IMR-90 (cell line): ENCODE measurements around the gene PDLIM4. TPM values are rescaled to one million over a fixed set of nuclear protein-coding genes. Genes with fewer than 3 reads are reported as not detected.

ENCODE experiments used
- ATAC-seq: fragments of 200-7000 bp; cut with Tn5 transposase; 2 replicates; pipeline ENCODE4 v1.9.1; 2020; ENCODE audit warnings: low read depth, mild to moderate bottlenecking, moderate library complexity
- BruUV-seq: library from RNA; stranded (reverse); fragments of 400-500 nt; replicated peaks from 2 replicates; lab custom pipeline; 2021; lab: Mats Ljungman, UMichigan
- CTCF ChIA-PET: fragments of 300-600 bp; formaldehyde crosslinking; extraction: SDS; loops from one replicate; lab custom pipeline; 2021; ENCODE audit warnings: antibody characterized with exemption; lab: Yijun Ruan, JAX
- POLR2A ChIA-PET: fragments of 300-600 bp; sonication (Branson Sonifier 250); formaldehyde crosslinking; loops from one replicate; lab custom pipeline; 2022; ENCODE audit warnings: antibody characterized with exemption; ENCODE audit not compliant: unreplicated experiment; lab: Charles Lee
- DNase-seq: peaks from one replicate; pipeline ENCODE4 v3.0.0; 2013
- H2AFZ ChIP-seq: replicated peaks from 2 replicates; pipeline ENCODE3; 2013; ENCODE audit warnings: low read length, mild to moderate bottlenecking; ENCODE audit not compliant: poor library complexity
- H2AK5ac ChIP-seq: 2 replicates; pipeline ENCODE4 v1.6.1; 2013; ENCODE audit warnings: low read depth, low read length, inconsistent platforms
- H2AK9ac ChIP-seq: replicated peaks from 2 replicates; pipeline ENCODE3; 2013; ENCODE audit warnings: mild to moderate bottlenecking, low read depth, low read length, moderate library complexity; ENCODE audit not compliant: poor library complexity
- H2BK120ac ChIP-seq: 2 replicates; pipeline ENCODE4 v1.6.1; 2013; ENCODE audit warnings: low read depth, low read length, inconsistent platforms
- H2BK15ac ChIP-seq: 3 replicates; pipeline ENCODE4 v1.6.1; 2013; ENCODE audit warnings: low read depth, low read length, inconsistent platforms
- H2BK20ac ChIP-seq: 2 replicates; pipeline ENCODE4 v1.6.1; 2013; ENCODE audit warnings: low read depth, mild to moderate bottlenecking, inconsistent platforms, low read length, moderate library complexity
- H2BK5ac ChIP-seq: 2 replicates; pipeline ENCODE4 v1.6.1; 2013; ENCODE audit warnings: mild to moderate bottlenecking, low read depth, low read length, inconsistent platforms; ENCODE audit not compliant: poor library complexity, severe bottlenecking
- H3K14ac ChIP-seq: replicated peaks from 2 replicates; pipeline ENCODE4 v1.6.1; 2013; ENCODE audit warnings: low read depth, low read length, inconsistent platforms
- H3K18ac ChIP-seq: 2 replicates; pipeline ENCODE4 v1.6.1; 2013; ENCODE audit warnings: low read depth, low read length, control low read depth
- H3K23ac ChIP-seq: 2 replicates; pipeline ENCODE4 v1.6.1; 2013; ENCODE audit warnings: low read depth, low read length, inconsistent platforms
- H3K27ac ChIP-seq: 2 replicates; pipeline ENCODE4 v1.5.1; 2013; ENCODE audit warnings: mild to moderate bottlenecking, control low read depth, low read length; ENCODE audit not compliant: insufficient read depth
- H3K27me3 ChIP-seq: 2 replicates; pipeline ENCODE4 v1.6.1; 2013; ENCODE audit warnings: low read length; ENCODE audit not compliant: control insufficient read depth, insufficient read depth
- H3K36me3 ChIP-seq: 2 replicates; pipeline ENCODE4 v1.6.1; 2013; ENCODE audit warnings: low read length, mixed read lengths; ENCODE audit not compliant: control insufficient read depth, insufficient read depth
- H3K4ac ChIP-seq: 2 replicates; pipeline ENCODE4 v1.6.1; 2013; ENCODE audit warnings: low read depth, low read length, inconsistent platforms
- H3K4me1 ChIP-seq: 2 replicates; pipeline ENCODE4 v1.6.1; 2013; ENCODE audit warnings: low read length, mixed read lengths; ENCODE audit not compliant: control insufficient read depth, insufficient read depth
- H3K4me2 ChIP-seq: 2 replicates; pipeline ENCODE4 v1.6.1; 2013; ENCODE audit warnings: low read depth, mild to moderate bottlenecking, control low read depth, low read length, moderate library complexity
- H3K4me3 ChIP-seq: 2 replicates; pipeline ENCODE4 v1.5.1; 2013; ENCODE audit warnings: low read depth, mild to moderate bottlenecking, control low read depth, low read length, moderate library complexity; ENCODE audit not compliant: insufficient read depth
- H3K56ac ChIP-seq: 2 replicates; pipeline ENCODE4 v1.6.1; 2013; ENCODE audit warnings: low read length, inconsistent platforms; ENCODE audit not compliant: insufficient read depth; ENCODE audit errors: extremely low read depth
- H3K79me1 ChIP-seq, 2 experiments: 2 replicates each; pipeline ENCODE4 v1.6.1; 2013; ENCODE audit warnings: low read length in 2 of 2, inconsistent platforms in 1 of 2, low read depth in 1 of 2
- H3K9ac ChIP-seq: 2 replicates; pipeline ENCODE4 v1.6.1; 2013; ENCODE audit warnings: low read depth, low read length, control low read depth
- H3K9me1 ChIP-seq: 2 replicates; pipeline ENCODE4 v1.6.1; 2013; ENCODE audit warnings: low read length, inconsistent platforms; ENCODE audit not compliant: insufficient read depth
- H3K9me3 ChIP-seq: 2 replicates; pipeline ENCODE4 v1.6.1; 2013; ENCODE audit warnings: low read length; ENCODE audit not compliant: control insufficient read depth, insufficient read depth
- H4K20me1 ChIP-seq: 2 replicates; pipeline ENCODE4 v1.6.1; 2013; ENCODE audit warnings: low read length, inconsistent platforms; ENCODE audit not compliant: insufficient read depth
- H4K5ac ChIP-seq: 2 replicates; pipeline ENCODE4 v1.6.1; 2013; ENCODE audit warnings: mild to moderate bottlenecking, low read depth, low read length, control low read depth
- H4K8ac ChIP-seq, 2 experiments: 2 replicates each; pipeline ENCODE4 v1.6.1; 2013; ENCODE audit warnings: low read depth in 2 of 2, low read length in 2 of 2, control low read depth in 1 of 2, inconsistent platforms in 1 of 2
- H4K91ac ChIP-seq: 2 replicates; pipeline ENCODE4 v1.6.1; 2013; ENCODE audit warnings: low read depth, low read length, inconsistent platforms; ENCODE audit not compliant: insufficient read depth
- POLR2A ChIP-seq: IDR thresholded peaks from 2 replicates; pipeline ENCODE4 v1.6.1; 2012; ENCODE audit warnings: mild to moderate bottlenecking, low read depth, low read length
- RAD21 ChIP-seq: IDR thresholded peaks from 2 replicates; pipeline ENCODE4 v1.6.1; 2012; ENCODE audit warnings: low read length, improper control_type of control experiment
- WGBS, 2 experiments: methylation state at CpG; one replicate each; pipeline versions ENCODE4 v1.1.5 to v1.1.7; 2013; ENCODE audit warnings: missing lambda C conversion rate in 2 of 2; ENCODE audit not compliant: insufficient read length in 1 of 2; ENCODE audit errors: extremely low coverage in 2 of 2; 5-methylcytosine and 5-hydroxymethylcytosine counted together
- dilution Hi-C: fragments of 300-500 bp; cut with HindIII; formaldehyde crosslinking; loops from one replicate; pipeline ENCODE4 v1.14.3; 2018; ENCODE audit warnings: low sequenced_read_pairs; ENCODE audit not compliant: unreplicated experiment
- in situ Hi-C: fragments of 300-500 bp; cut with MboI; formaldehyde crosslinking; loops from 3 replicates; pipeline ENCODE4 v1.14.3; 2019; ENCODE audit warnings: low sequenced_read_pairs, inconsistent platforms, mixed read lengths
- intact Hi-C: fragments of 100-400 bp; cut with micrococcal nuclease; formaldehyde crosslinking; loops from 2 replicates; pipeline ENCODE4 v1.10.0; 2022
- polyA plus RNA-seq, 3 experiments: library from polyadenylated mRNA; depleted of rRNA; stranded (reverse); fragments of >200 nt; gene quantifications; 2 replicates each; pipeline ENCODE4 v1.2.3, GENCODE V29; 2012; ENCODE audit warnings: low replicate concordance in 1 of 3
- total RNA-seq: library from RNA; depleted of rRNA; stranded (reverse); fragments of >200 nt; gene quantifications from 2 replicates; pipeline ENCODE4 v1.2.3, GENCODE V29; 2012

PDLIM4 gene
- total and polyA plus RNA-seq, 2 of the 4 experiments (the other 2 are of a cell fraction) = 61.1 to 214 TPM

DNA sequence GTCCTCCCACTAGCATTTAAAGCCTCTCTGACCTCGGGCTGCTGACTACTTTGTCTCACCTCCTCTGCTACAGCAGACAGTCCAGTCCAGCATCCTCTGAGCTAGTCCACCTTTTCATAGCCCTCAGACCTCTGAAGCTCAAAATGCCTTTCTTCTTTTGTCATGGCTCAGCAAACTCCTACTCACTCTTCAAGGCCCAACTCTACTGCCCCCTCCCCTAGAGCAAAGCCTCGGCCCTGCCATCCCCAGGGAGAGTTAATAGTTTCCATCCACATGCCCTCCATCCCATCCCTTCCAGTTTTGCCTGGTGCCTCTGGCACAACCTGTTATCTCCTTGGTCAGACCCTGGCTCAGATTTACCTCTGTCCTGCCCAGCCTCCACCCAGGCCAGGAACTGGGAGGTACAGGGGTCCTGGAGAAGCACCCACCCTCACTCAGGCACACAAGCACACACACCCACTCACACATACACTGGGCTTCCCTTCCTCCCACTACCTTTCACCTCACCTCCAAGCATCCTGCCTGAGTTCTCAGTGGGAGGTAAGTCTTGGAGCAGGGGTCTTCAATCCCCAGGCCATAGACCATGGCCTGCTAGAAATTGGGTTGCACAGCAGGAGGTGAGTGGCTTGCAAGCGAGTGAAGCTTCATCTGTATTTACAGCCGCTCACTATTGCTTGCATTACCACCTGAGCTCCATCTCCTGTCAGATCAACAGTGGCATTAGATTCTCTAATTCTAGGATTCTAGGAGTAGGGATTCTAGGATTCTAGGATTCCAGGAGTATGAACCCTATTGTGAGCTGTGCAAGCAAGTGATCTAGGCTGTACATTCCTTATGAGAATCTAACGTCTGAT is 18.1 kb downstream of the PDLIM4 start:
- no peaks in the 10 kb centered on the region for H3K9me1 ChIP-seq
- CTCF ChIA-PET = interaction anchor here (1.1 kb wide), 1 partner anchor 18 kb away, joined by 3 read pairs; no protein-coding TSS in a partner anchor
- no TSS peak for BruUV-seq

More for the DNA sequence above, 18.1 kb downstream of the PDLIM4 start:
- Histone ChIP-seq H3K4ac (no peak overlapping the region), H2BK120ac (no peak overlapping the region), H2AFZ (no peak overlapping the region), H2AK5ac (no peak overlapping the region), H3K4me3 (no peak overlapping the region), H3K4me1 (no peaks in the 10 kb centered on the region; the same call in 1 of the 2 replicates), H3K27me3 (peaks cover 5% of the 10 kb centered on the region), H3K27ac (no peak overlapping the region), H4K5ac (no peak overlapping the region), H3K23ac (no peak overlapping the region), H3K56ac (no peak overlapping the region), H3K9me3 (no peaks in the 10 kb centered on the region), H3K18ac (no peak overlapping the region), H2BK15ac (no peak overlapping the region), H3K79me1 (0 out of 4 replicates have a peak, but pooled peaks cover 0 to 7% of the 10 kb centered on the region in 2 experiments), H3K14ac (no peak overlapping the region), H3K36me3 (peaks cover 25% of the 10 kb centered on the region), H4K91ac (no peak overlapping the region), H2BK20ac (no peak overlapping the region), H4K8ac (no peak overlapping the region), H2BK5ac (no peak overlapping the region), H3K4me2 (no peak overlapping the region), H2AK9ac (no peak overlapping the region), H3K9ac (no peak overlapping the region), H4K20me1 (no peaks in the 10 kb centered on the region; the same call in 1 of the 2 replicates)
- TF ChIP-seq RAD21 = no peak
- TF ChIP-seq POLR2A = peak; percentile 52
- dilution Hi-C loops = no loop called here
- POLR2A ChIA-PET = no interaction called here
- WGBS, 2 experiments = 100% methylated on average over 2 of the region's 5 CpGs; no CpG with 5 or more reads in 1 of the 2 experiments
- ATAC-seq (no peak), DNase-seq (no peak)
- in situ Hi-C loops = no loop called here
- intact Hi-C loops = no loop called here
